Neural cell (in vitro differentiated cells): ENCODE results near the gene BNIP2. TPM values are rescaled to one million over a fixed set of nuclear protein-coding genes. Genes with fewer than 3 reads are reported as not detected.

Experiments used
- H2AFZ ChIP-seq: fragments of 200-600, 300-800 bp; sonication (generic), shearing (Covaris generic); 2 replicates; pipeline ENCODE4 v1.6.0; 2014; ENCODE audit warnings: low read depth, mild to moderate bottlenecking, antibody characterized with exemption, low read length, moderate library complexity
- H3F3A ChIP-seq: fragments of 200-600 bp; shearing (Covaris generic); 2 replicates; pipeline ENCODE4 v1.6.1; 2016; ENCODE audit warnings: mild to moderate bottlenecking, moderate library complexity, mixed read lengths, antibody characterized with exemption, low read length; ENCODE audit not compliant: insufficient read depth, poor library complexity, severe bottlenecking
- H3K27ac ChIP-seq: fragments of 200-600, 300-800 bp; sonication (generic), shearing (Covaris generic); 2 replicates; pipeline ENCODE4 v1.5.1; 2014; ENCODE audit warnings: mild to moderate bottlenecking, low read length, moderate library complexity
- H3K27me3 ChIP-seq: fragments of 300-800, 200-600 bp; sonication (generic), shearing (Covaris generic); 2 replicates; pipeline ENCODE4 v1.6.0; 2014; ENCODE audit warnings: mild to moderate bottlenecking, low read depth, low read length, moderate library complexity; ENCODE audit not compliant: insufficient read depth
- H3K36me3 ChIP-seq: fragments of 300-800, 200-600 bp; sonication (generic), shearing (Covaris generic); 2 replicates; pipeline ENCODE4 v1.5.1; 2014; ENCODE audit warnings: mild to moderate bottlenecking, antibody characterized with exemption, low read length, moderate library complexity; ENCODE audit not compliant: insufficient read depth
- H3K4me2 ChIP-seq: fragments of 300-800, 200-600 bp; sonication (generic), shearing (Covaris generic); 2 replicates; pipeline ENCODE4 v1.6.0; 2014; ENCODE audit warnings: mild to moderate bottlenecking, low read length
- H3K4me3 ChIP-seq: fragments of 300-800, 200-600 bp; sonication (generic), shearing (Covaris generic); 2 replicates; pipeline ENCODE4 v1.5.1; 2014; ENCODE audit warnings: mild to moderate bottlenecking, low read length, moderate library complexity
- H3K79me2 ChIP-seq: fragments of 200-600 bp; shearing (Covaris generic); replicated peaks from 2 replicates; pipeline ENCODE4 v1.6.0; 2014; ENCODE audit warnings: mild to moderate bottlenecking, low read length, moderate library complexity; ENCODE audit not compliant: insufficient read depth
- H3K9ac ChIP-seq: fragments of 300-800, 200-600 bp; sonication (generic), shearing (Covaris generic); 2 replicates; pipeline ENCODE4 v1.6.1; 2016; ENCODE audit warnings: mild to moderate bottlenecking, low read length, mixed read lengths
- H3K9me2 ChIP-seq: fragments of 200-600 bp; shearing (Covaris generic); 2 replicates; pipeline ENCODE4 v1.6.1; 2016; ENCODE audit warnings: mild to moderate bottlenecking, low read length, mixed read lengths; ENCODE audit not compliant: insufficient read depth
- H3K9me3 ChIP-seq: fragments of 200-600, 300-800 bp; sonication (generic), shearing (Covaris generic); 2 replicates; pipeline ENCODE4 v1.6.1; 2016; ENCODE audit warnings: mild to moderate bottlenecking, mixed run types, low read length, moderate library complexity, mixed read lengths
- H4K20me1 ChIP-seq: fragments of 200-600 bp; shearing (Covaris generic); 2 replicates; pipeline ENCODE4 v1.6.1; 2016; ENCODE audit warnings: mild to moderate bottlenecking, mixed run types; ENCODE audit not compliant: insufficient read depth
- CTCF ChIP-seq: fragments of 450-650 bp; IDR thresholded peaks from 2 replicates; pipeline ENCODE4 v1.5.1; 2014; ENCODE audit warnings: antibody characterized with exemption, mild to moderate bottlenecking, moderate library complexity; ENCODE audit not compliant: poor library complexity, severe bottlenecking
- EP300 ChIP-seq: fragments of 450-650 bp; conservative IDR thresholded peaks from 2 replicates; pipeline ENCODE4 v1.6.1; 2014; ENCODE audit warnings: antibody characterized with exemption, mild to moderate bottlenecking, moderate library complexity; ENCODE audit not compliant: poor library complexity, severe bottlenecking
- EZH2 ChIP-seq: fragments of 200-600, 300-800 bp; shearing (Covaris generic), sonication (generic); IDR thresholded peaks from 2 replicates; pipeline ENCODE4 v1.6.1; 2014; ENCODE audit warnings: antibody characterized with exemption, low read length, borderline replicate concordance, mild to moderate bottlenecking; ENCODE audit not compliant: insufficient read depth, poor library complexity, severe bottlenecking
- MXI1 ChIP-seq: fragments of 450-650 bp; conservative IDR thresholded peaks from 2 replicates; pipeline ENCODE4 v1.6.1; 2014; ENCODE audit warnings: antibody characterized with exemption, mild to moderate bottlenecking; ENCODE audit not compliant: poor library complexity, severe bottlenecking
- POLR2AphosphoS5 ChIP-seq: IDR thresholded peaks from 2 replicates; pipeline ENCODE4 v1.6.1; 2012
- RAD21 ChIP-seq: fragments of 450-650 bp; conservative IDR thresholded peaks from 2 replicates; pipeline ENCODE4 v1.6.1; 2014; ENCODE audit warnings: antibody characterized with exemption, mild to moderate bottlenecking, moderate library complexity
- REST ChIP-seq: IDR thresholded peaks from 2 replicates; pipeline ENCODE4 v1.6.1; 2012; ENCODE audit warnings: borderline replicate concordance
- SMC3 ChIP-seq: fragments of 450-650 bp; conservative IDR thresholded peaks from 2 replicates; pipeline ENCODE4 v1.6.1; 2014; ENCODE audit warnings: antibody characterized with exemption, mild to moderate bottlenecking, moderate library complexity; ENCODE audit not compliant: poor library complexity
- TAF1 ChIP-seq: IDR thresholded peaks from 2 replicates; pipeline ENCODE4 v1.6.1; 2012; ENCODE audit warnings: low read depth
- polyA minus RNA-seq: library from RNA; depleted of rRNA, polyadenylated mRNA; stranded (reverse); fragments of >200 nt; gene quantifications from 2 replicates; pipeline ENCODE4 v1.2.3, GENCODE V29; 2014
- polyA plus RNA-seq: library from polyadenylated mRNA; depleted of rRNA; stranded (reverse); fragments of >200 nt; gene quantifications from 2 replicates; pipeline ENCODE4 v1.2.3, GENCODE V29; 2014

Gene BNIP2
- polyA plus RNA-seq, result 142 and 170 TPM in 2 replicates
- 102 and 121 TPM in 2 replicates for polyA minus RNA-seq

GRCh38 chr15:59688782-59689625, at the start of gene BNIP2:
BNIP2 (minus strand) TSS chr15:59689320; CDS start chr15:59682457, 6,863 bp downstream.
- H3K79me2 ChIP-seq, result peaks cover 49% of the 10 kb centered on the region
- H3K4me2 ChIP-seq, result peak within 1 kb of the TSS; percentile 97
- no peaks in the 10 kb centered on the region for H3K27me3 ChIP-seq
- peak within 1 kb of the TSS; percentile 87 for H2AFZ ChIP-seq
- peak within 1 kb of the TSS; percentile 97 for H3K9ac ChIP-seq
- H3K9me3 ChIP-seq, result no peaks in the 10 kb centered on the region
- H3K9me2 ChIP-seq, result no peaks in the 10 kb centered on the region
- no peaks in the 10 kb centered on the region for H3K36me3 ChIP-seq
- peak within 1 kb of the TSS; percentile 84 for H3K27ac ChIP-seq
- TF ChIP-seq RAD21, result peak; percentile 8
- no peak for TF ChIP-seq REST
- TF ChIP-seq MXI1, result peak; percentile 77
- peak; percentile 54 for TF ChIP-seq TAF1
- peak; percentile 97 for TF ChIP-seq POLR2AphosphoS5
- TF ChIP-seq EP300, result peak; percentile 47
- no peaks in the 10 kb centered on the region for H4K20me1 ChIP-seq
- H3F3A ChIP-seq, result peaks cover 4% of the 10 kb centered on the region
- peak within 1 kb of the TSS; percentile 100 for H3K4me3 ChIP-seq

- H3K4me3 ChIP-seq, result no peak overlapping the region
- no peak overlapping the region for H3K9ac ChIP-seq
- H3K9me2 ChIP-seq, result no peaks in the 10 kb centered on the region
- no peaks in the 10 kb centered on the region for H3K79me2 ChIP-seq
- H3K4me2 ChIP-seq, result no peak overlapping the region
- TF ChIP-seq SMC3 (no peak), POLR2AphosphoS5 (no peak), EP300 (no peak), CTCF (no peak), TAF1 (no peak), MXI1 (no peak), RAD21 (no peak), REST (no peak), EZH2 (no peak)
- no peak overlapping the region for H2AFZ ChIP-seq
- no peaks in the 10 kb centered on the region for H3F3A ChIP-seq
- no peaks in the 10 kb centered on the region for H3K9me3 ChIP-seq
- no peaks in the 10 kb centered on the region for H4K20me1 ChIP-seq
- no peaks in the 10 kb centered on the region for H3K27me3 ChIP-seq
- no peaks in the 10 kb centered on the region for H3K36me3 ChIP-seq
- H3K27ac ChIP-seq, result no peak overlapping the region
Observed at GRCh38 chr15:59738676-59739075, 49.6 kb upstream of the BNIP2 start.
